NAMALWA (cell line): ENCODE measurements around the gene SFT2D3.

Source experiments
- DNase-seq: peaks from one replicate; pipeline ENCODE4 v3.0.0-alpha.2; 2015; ENCODE audit warnings: low spot score

Gene SFT2D3

DNA sequence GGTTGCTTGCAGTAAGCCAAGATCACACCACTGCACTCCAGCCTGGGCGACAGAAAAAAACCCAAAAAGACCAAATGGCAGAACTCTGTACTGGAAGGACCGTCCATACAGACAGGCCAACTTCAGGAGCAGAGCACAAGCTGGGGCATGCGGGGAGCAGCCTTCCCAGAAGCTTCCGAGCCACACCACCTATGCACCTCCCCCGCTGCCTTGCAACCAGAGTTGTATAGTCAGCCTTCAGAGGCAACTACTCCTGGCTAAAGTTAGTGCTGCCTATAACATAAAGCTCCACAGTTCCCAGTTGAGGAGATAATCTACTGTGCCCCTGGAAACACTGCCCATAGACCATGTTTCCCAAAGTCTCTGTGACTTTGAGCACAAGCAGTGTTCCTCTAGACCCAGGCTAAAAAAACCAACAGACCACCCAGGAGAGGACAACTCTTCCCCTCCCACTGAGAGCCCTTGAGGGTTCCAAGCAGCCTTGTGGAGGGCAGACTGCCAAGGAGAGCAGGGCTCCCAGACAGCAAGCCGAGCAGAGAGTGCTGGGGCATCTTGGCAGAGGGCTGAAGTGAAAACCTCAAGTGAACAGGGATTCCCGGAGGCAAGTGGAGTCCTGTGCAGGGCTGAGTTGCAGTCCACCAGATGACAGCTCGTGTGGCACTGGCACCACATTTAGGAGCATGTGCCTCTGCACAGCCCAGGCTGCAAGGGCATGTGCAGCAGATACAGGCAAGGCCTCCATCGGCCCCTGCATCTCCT is 6.8 kb downstream of the SFT2D3 start:
- DNase-seq, result no peak

- no peak for DNase-seq
These were observed 8.0 kb downstream of the SFT2D3 start for GRCh38 chr2:127709336-127709735.

DNA sequence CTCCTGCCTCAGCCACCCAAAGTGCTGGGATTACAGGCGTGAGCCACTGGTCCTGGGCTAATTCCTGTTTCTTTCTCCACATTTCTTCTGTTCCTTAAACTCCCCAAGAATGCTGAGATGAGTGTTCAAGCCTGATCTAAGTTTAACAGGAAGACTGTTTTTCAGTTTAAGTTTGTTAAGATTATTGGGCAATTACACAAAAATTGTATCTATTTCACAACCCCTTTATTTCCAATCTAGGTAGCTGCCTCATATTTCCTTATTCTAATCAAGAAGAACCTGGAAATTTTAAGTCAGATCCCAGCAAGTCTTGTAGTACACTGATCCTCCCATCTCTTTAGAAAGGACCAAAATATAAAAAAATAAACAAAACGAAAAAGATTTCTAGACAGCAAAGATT is 11.7 kb downstream of the SFT2D3 start:
- no peak for DNase-seq

GRCh38 chr2:127713562-127713961 is 12.3 kb downstream of the SFT2D3 start:
- DNase-seq, result no peak

DNA sequence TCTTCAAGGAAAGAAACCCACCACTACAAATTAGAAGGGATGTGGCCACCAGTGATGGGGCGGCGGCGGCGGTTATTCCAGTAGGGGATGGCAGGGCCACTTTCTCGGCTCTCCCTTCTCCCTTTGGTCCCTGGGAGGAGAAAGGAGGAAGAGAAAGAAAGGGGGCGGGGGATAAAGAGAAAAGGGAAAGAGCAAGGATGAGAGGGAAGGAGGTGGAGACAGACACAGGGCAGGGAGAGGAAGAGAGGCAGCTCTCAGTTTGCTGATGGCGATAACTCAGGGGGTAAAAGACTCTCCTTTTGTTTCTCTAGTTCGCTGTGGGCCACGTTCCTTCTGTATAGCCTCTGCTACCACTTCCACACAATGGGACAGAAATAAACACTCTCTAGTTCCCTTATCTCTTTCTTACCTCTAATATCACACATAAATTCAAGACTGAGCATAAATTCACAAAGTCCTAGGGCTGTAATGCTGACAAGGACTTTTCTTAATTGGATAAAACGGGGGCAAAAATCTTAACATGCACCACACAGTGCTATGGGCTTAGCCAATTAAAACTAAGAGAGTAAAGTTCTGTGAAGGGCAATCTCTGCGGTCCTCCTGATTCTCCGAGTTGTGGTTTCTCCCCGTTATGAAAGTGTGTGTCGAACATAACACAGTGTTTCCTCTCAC is 14.6 kb downstream of the SFT2D3 start:
- no peak for DNase-seq

DNA sequence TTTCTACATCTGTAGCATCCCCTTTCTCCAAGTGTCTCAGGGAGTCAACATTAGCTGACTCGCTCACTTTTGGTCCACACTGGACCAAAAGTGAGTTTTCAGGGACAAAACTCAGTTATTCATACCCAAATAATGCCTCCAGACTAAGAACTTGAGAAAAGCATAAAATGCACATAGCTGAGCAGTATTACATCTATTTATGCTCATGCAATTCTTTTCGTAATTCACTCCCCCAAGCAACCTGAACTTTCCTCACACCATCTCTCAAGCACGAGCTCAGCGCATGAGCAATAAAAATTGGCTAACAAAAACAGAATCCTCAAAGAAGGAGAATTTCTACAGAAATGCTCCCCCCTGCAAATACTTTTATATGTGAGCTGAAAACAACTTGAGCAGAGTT is 17.0 kb downstream of the SFT2D3 start:
- no peak for DNase-seq

DNA sequence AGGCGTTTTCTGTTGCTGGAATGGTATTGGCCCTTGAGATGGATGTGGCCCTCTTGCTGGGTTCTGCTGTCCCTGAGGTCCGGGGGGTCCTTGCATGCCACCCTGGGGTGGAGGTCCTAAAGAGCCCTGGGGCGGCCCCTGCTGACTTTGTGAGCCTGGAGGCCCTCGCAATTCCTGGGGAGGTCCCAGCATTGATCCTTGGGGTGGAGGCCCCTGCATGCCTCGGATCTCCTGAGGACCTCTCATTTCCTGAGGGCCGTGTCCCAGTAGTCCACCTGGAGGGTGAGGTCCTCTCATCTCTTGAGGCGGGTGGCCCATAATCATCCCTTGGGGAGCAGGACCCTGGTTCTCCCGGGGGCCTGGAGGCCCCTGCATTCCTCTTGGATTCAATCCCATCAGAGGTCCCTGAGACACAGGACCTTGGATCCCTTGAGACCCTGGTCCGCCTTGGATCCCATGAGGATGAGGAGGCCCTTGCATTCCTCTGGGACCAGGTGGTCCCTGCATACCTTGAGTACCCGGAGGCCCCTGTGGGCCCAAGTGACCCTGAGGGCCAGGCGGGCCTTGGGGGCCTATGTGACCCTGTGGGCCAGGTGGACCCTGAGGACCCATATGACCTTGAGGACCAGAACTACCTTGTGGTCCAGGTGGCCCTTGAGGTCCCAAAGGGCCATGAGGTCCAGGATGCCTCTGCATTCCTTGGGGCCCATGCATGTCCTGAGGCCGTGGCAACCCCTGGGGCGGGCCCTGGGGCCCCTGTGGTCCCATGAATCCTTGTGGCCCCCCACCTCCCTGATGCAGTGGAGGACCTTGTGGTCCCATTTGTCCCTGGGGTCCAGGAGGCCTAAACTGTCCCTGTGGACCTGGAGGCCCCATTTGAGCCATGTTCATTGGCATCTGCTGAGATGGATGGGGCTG is 18.3 kb downstream of the SFT2D3 start:
- no peak for DNase-seq

GRCh38 chr2:127721311-127721977 is 20.1 kb downstream of the SFT2D3 start:
- DNase-seq, result no peak

GRCh38 chr2:127721978-127722355 is 20.7 kb downstream of the SFT2D3 start:
- DNase-seq, result no peak

DNA sequence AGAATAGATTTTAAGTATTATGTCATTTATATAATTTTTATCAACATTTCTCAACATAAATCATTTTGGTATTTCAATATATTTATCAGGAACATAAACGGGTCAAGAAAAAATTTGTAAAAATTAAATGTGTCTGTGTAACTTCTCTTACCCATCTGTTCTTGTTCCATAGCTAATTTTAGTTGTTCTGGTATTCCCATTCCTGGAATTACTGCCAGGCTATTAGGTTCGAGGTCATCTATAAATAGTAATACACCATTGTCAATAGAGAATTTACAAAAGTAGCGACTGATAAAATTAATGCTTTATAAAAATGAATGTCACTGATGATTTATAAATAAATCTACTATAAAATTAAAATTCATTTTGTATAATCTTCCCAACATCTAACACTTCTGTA is 21.5 kb downstream of the SFT2D3 start:
- no peak for DNase-seq

- DNase-seq, result no peak
These were observed 25.0 kb downstream of the SFT2D3 start for GRCh38 chr2:127726158-127726880.

- DNase-seq, result no peak
These were observed 32.0 kb downstream of the SFT2D3 start for GRCh38 chr2:127733113-127733815.

DNA sequence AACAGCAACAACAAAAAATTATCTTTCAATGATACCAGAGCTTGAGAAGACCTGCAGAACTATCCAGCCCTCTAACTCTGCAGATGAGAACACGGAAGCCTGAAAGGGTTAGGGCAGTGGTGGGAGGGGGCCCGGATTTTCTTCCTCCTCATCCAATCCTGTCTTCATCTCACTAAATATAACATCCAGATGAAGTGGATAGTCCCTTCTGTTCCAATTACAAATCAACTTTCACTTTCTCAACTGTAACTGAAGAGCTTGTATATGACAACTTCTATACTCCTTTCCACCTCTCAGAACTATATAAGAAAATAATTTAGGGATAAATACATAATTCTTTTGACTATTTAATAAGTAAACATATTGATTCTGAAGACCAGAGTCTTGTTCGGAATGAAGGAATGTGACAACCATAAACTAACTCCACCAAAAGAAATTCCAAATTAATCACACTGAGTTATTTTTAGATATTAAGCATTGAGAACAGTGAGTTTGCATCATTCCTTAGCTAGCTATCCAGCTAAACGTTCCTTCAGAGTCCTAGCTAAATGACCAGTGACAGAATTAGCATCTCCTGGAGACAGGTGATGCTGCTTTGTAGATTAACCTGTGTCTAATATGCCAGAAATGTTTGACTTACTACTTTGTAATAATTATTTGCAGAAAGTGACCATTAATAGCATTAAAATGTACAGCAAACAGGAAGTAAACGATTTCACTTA is 32.7 kb downstream of the SFT2D3 start:
- no peak for DNase-seq

- no peak for DNase-seq
These were observed 33.7 kb downstream of the SFT2D3 start for GRCh38 chr2:127735044-127735443.

DNA sequence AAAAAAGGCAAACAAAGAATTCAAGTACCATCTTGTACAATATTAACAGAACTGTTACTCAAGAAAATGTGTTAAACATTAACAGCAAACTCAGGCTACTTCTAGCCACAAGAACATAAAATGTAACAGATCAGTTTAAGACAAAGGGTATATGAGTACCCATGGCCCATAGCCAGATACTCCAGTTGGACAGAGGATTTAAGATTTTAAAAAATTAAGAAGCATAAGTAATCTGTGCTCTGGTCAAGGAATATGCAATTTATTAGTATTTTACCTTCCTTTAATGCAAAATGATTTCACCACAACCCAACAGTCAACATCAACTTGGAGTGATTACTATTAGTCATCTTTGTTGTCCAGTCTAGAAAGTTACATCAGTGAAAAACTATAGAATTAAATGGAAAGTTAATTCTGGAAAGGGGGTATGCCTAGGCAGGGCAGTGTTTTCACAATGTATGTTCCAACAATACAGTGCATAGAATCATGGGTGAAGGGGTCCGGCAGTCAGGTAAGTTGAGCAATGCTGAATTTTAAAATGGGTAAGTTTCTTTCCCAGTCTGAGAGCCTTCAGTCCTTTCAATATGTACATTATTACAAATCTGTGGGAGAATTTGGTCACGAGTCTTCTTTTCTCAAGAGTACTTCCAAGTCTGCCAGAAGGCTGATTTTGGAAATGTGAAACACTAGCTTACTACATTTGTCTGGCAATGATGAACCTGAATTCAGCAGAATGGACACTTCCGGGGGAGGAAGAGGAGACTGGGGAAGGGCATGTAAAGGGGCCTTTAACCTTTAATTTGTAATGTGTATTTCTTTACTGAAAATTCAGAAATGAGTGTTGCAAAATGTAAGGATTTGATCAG is 34.5 kb downstream of the SFT2D3 start:
- no peak for DNase-seq

DNA sequence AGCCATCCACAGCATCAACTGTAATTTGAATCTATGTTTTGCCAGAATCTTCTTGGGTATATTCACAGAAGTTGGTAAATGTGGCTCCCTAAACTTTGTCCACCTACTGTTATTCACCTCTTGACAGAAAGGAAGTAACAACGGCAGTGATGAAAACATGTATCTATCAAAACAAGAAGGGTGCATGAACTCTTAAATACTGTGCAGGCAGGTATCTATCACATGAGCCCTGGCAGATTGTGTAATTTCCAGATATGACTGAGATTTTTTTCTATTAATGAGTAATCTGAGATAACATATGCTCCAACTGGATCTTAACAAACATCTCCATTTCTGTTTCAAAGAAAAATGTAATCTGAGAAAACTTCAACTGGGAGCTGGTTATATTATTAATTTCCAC is 36.6 kb downstream of the SFT2D3 start:
- DNase-seq, result no peak

- no peak for DNase-seq
These were observed 38.5 kb downstream of the SFT2D3 start for GRCh38 chr2:127739800-127740199.

GRCh38 chr2:127740665-127741288 is 39.5 kb downstream of the SFT2D3 start:
- DNase-seq, result no peak
